ENCODE measurements around the gene SRP72. TPM values are rescaled to one million over a fixed set of nuclear protein-coding genes. Genes with fewer than 3 reads are reported as not detected.
"Not testable (repeated sequence)": the region's sequence is repeated elsewhere in the genome, so short reads cannot be mapped to it uniquely, and the experiment has no call there.

Gene SRP72
- total and polyA plus RNA-seq, 3 experiments from 2014 or later = 175 to 197 (median 190) TPM

- H3K4me1 Mint-ChIP-seq = peaks cover 59 to 73% (median 65%) of the 10 kb centered on the region in 3 donors
- no peaks in the 10 kb centered on the region for H3K27me3 ChIP-seq (ENCODE audit: insufficient read depth, low read length, poor library complexity, severe bottlenecking)
- H3K36me3 Mint-ChIP-seq = peaks cover 0 to 44% (median 0%) of the 10 kb centered on the region in 3 donors
- peak overlapping the region; percentile 43 to 100 (median 94) for H3K27ac Mint-ChIP-seq
- H3K4me3 ChIP-seq (ENCODE audit: low read length) = peak overlapping the region; percentile 97
- no peaks in the 10 kb centered on the region for H3K9me3 ChIP-seq (ENCODE audit: low read length)
- DNase-seq = no peak
- ChIA-PET CTCF (interaction anchor here (1.5 to 2.3 kb wide), 3 partner anchors 14 to 40 kb away, joined by 3 to 20 read pairs (median 6); partner anchors contain the start of genes PAICS and PPAT), POLR2A (interaction anchor here (0.6 to 5.1 kb wide), 5 partner anchors 30 to 558 kb away, joined by 4 to 46 read pairs (median 6); partner anchors contain the start of genes AASDH, PAICS and PPAT)
- peaks cover 48% of the 10 kb centered on the region for H3K4me1 ChIP-seq (ENCODE audit: insufficient read depth, low read length)
- peak overlapping the region; percentile 93 to 100 (median 98) for H3K4me3 Mint-ChIP-seq
- H3K27me3 Mint-ChIP-seq = no peaks in the 10 kb centered on the region
- peaks cover 5% of the 10 kb centered on the region for H3K36me3 ChIP-seq (ENCODE audit: insufficient read depth, low read length)
- H3K9me3 Mint-ChIP-seq = no peaks in the 10 kb centered on the region
- H3K27ac ChIP-seq (ENCODE audit: low read depth, low read length) = peak overlapping the region; percentile 96
Observed at GRCh38 chr4:56465599-56466295, 1.7 kb upstream of the SRP72 start.

- not testable (repeated sequence) for H3K27me3 ChIP-seq (ENCODE audit: insufficient read depth, low read length, poor library complexity, severe bottlenecking); H3K36me3 ChIP-seq (ENCODE audit: insufficient read depth, low read length); H3K9me3 Mint-ChIP-seq; H3K27me3 Mint-ChIP-seq; H3K9me3 ChIP-seq (ENCODE audit: low read length)
- peak overlapping the region; percentile 92 to 100 (median 98) for H3K27ac Mint-ChIP-seq
- Histone ChIP-seq H3K4me1 (ENCODE audit: insufficient read depth, low read length) (peaks cover 48% of the 10 kb centered on the region), H3K27ac (ENCODE audit: low read depth, low read length) (peak overlapping the region; percentile 96), H3K4me3 (ENCODE audit: low read length) (peak overlapping the region; percentile 97)
- H3K4me1 Mint-ChIP-seq = peaks cover 59 to 75% (median 65%) of the 10 kb centered on the region in 3 donors
- DNase-seq = peak in 1 of 5 donors; percentile 6
- peaks cover 0 to 43% (median 1%) of the 10 kb centered on the region in 3 donors for H3K36me3 Mint-ChIP-seq
- ChIA-PET CTCF (interaction anchor here (0.7 to 2.3 kb wide), 4 partner anchors 15 to 42 kb away, joined by 3 to 20 read pairs (median 4); partner anchors contain the start of genes PAICS and PPAT), POLR2A (interaction anchor here (0.6 to 5.1 kb wide), 4 partner anchors 30 to 557 kb away, joined by 4 to 46 read pairs (median 7); partner anchors contain the start of genes AASDH, PAICS and PPAT)
- peak overlapping the region; percentile 93 to 100 (median 98) for H3K4me3 Mint-ChIP-seq
Observed at GRCh38 chr4:56466296-56466761, 1.1 kb upstream of the SRP72 start.

- Histone ChIP-seq H3K36me3 (ENCODE audit: insufficient read depth, low read length) (peaks cover 9% of the 10 kb centered on the region), H3K27ac (ENCODE audit: low read depth, low read length) (peak overlapping the region; percentile 96), H3K27me3 (ENCODE audit: insufficient read depth, low read length, poor library complexity, severe bottlenecking) (no peaks in the 10 kb centered on the region), H3K4me1 (ENCODE audit: insufficient read depth, low read length) (peaks cover 48% of the 10 kb centered on the region), H3K9me3 (ENCODE audit: low read length) (no peaks in the 10 kb centered on the region), H3K4me3 (ENCODE audit: low read length) (peak overlapping the region; percentile 97)
- ChIA-PET CTCF (interaction anchor here (0.7 to 2.3 kb wide), 4 partner anchors 15 to 43 kb away, joined by 3 to 20 read pairs (median 4); partner anchors contain the start of genes PAICS and PPAT), POLR2A (interaction anchor here (1.5 to 5.1 kb wide), 2 partner anchors 31 to 80 kb away, joined by 6 to 46 read pairs; partner anchors contain the start of genes AASDH, PAICS and PPAT)
- Mint-ChIP-seq H3K27ac (peak overlapping the region; percentile 92 to 100 (median 98)), H3K4me3 (peak overlapping the region; percentile 93 to 100 (median 98)), H3K9me3 (no peaks in the 10 kb centered on the region), H3K36me3 (peaks cover 0 to 45% (median 3%) of the 10 kb centered on the region in 3 donors), H3K27me3 (no peaks in the 10 kb centered on the region), H3K4me1 (peaks cover 58 to 79% (median 65%) of the 10 kb centered on the region in 3 donors)
- no peak for DNase-seq
Observed at GRCh38 chr4:56466910-56467283, 520 bp upstream of the SRP72 start.

- DNase-seq = peak in 3 of 5 donors; percentile 10 to 56 (median 22)
- Histone ChIP-seq H3K27me3 (ENCODE audit: insufficient read depth, low read length, poor library complexity, severe bottlenecking) (no peaks in the 10 kb centered on the region), H3K27ac (ENCODE audit: low read depth, low read length) (peak overlapping the region; percentile 96), H3K36me3 (ENCODE audit: insufficient read depth, low read length) (peaks cover 17% of the 10 kb centered on the region), H3K4me1 (ENCODE audit: insufficient read depth, low read length) (peaks cover 48% of the 10 kb centered on the region), H3K9me3 (ENCODE audit: low read length) (no peaks in the 10 kb centered on the region), H3K4me3 (ENCODE audit: low read length) (peak overlapping the region; percentile 97)
- H3K4me3 Mint-ChIP-seq = peak overlapping the region; percentile 93 to 100 (median 98)
- peaks cover 0 to 48% (median 6%) of the 10 kb centered on the region in 3 donors for H3K36me3 Mint-ChIP-seq
- H3K9me3 Mint-ChIP-seq = no peaks in the 10 kb centered on the region
- H3K27me3 Mint-ChIP-seq = no peaks in the 10 kb centered on the region
- peak overlapping the region; percentile 92 to 100 (median 98) for H3K27ac Mint-ChIP-seq
- ChIA-PET CTCF (interaction anchor here (1.1 to 2.4 kb wide), 4 partner anchors 32 to 520 kb away, joined by 3 to 11 read pairs (median 6); partner anchors contain the start of genes CEP135, PAICS and PPAT), POLR2A (interaction anchor here (0.6 to 5.1 kb wide), 4 partner anchors 9 to 519 kb away, joined by 3 to 46 read pairs (median 5); partner anchors contain the start of genes AASDH, CEP135, PAICS and PPAT)
- H3K4me1 Mint-ChIP-seq = peaks cover 56 to 72% (median 63%) of the 10 kb centered on the region in 3 donors
Observed at GRCh38 chr4:56468097-56468422, 643 bp downstream of the SRP72 start.

DNA sequence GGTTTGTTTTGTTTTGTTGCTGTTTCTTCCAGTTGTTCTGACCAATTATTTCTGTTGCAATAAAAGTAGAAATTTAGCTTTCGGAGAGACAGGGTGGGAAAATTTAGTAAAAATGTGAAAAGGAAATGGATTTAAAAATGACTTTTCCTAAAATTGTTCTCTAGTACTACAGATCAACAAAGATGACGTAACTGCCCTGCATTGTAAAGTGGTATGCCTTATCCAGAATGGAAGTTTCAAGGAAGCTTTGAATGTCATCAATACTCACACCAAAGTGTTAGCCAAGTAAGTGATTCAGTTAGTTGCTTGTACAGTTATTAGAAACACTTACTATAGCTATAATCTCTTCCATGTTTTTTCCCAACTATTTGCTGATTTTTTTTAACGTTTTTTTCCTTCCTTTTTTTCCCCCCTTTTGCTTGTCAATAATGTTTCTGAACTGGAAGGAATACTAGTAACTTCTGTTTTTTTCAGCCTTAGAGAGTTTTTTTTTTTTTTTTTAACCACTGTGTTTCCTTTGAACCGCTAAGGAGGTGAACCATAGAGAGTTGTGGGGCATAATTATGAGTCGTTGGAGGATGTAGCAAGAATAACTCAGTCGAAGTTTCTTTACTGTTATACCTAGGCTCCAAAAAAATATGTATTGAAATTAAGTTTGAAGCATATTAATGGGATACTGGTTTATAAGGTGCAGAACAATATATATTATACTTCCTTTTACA, 2.2 kb downstream of the SRP72 start:
- Mint-ChIP-seq H3K36me3 (peaks cover 0 to 57% (median 6%) of the 10 kb centered on the region in 3 donors), H3K4me1 (peaks cover 46 to 59% (median 57%) of the 10 kb centered on the region in 3 donors), H3K4me3 (peak overlapping the region; percentile 9 to 100 (median 60)), H3K27ac (peak overlapping the region in 7 of 8 donors; percentile 4 to 92 (median 57)), H3K27me3 (no peaks in the 10 kb centered on the region), H3K9me3 (no peaks in the 10 kb centered on the region)
- Histone ChIP-seq H3K27ac (ENCODE audit: low read depth, low read length) (no peak overlapping the region), H3K9me3 (ENCODE audit: low read length) (no peaks in the 10 kb centered on the region), H3K4me3 (ENCODE audit: low read length) (no peak overlapping the region), H3K4me1 (ENCODE audit: insufficient read depth, low read length) (peaks cover 39% of the 10 kb centered on the region), H3K27me3 (ENCODE audit: insufficient read depth, low read length, poor library complexity, severe bottlenecking) (no peaks in the 10 kb centered on the region), H3K36me3 (ENCODE audit: insufficient read depth, low read length) (peaks cover 26% of the 10 kb centered on the region)
- ChIA-PET CTCF (interaction anchor here (0.9 to 2.4 kb wide), 4 partner anchors 9 to 330 kb away, joined by 3 to 11 read pairs (median 4); partner anchors contain the start of genes PAICS and PPAT), POLR2A (interaction anchor here (1.7 to 5.1 kb wide), 2 partner anchors 34 to 521 kb away, joined by 7 to 46 read pairs; partner anchors contain the start of genes CEP135, PAICS and PPAT)
- DNase-seq = no peak

DNA sequence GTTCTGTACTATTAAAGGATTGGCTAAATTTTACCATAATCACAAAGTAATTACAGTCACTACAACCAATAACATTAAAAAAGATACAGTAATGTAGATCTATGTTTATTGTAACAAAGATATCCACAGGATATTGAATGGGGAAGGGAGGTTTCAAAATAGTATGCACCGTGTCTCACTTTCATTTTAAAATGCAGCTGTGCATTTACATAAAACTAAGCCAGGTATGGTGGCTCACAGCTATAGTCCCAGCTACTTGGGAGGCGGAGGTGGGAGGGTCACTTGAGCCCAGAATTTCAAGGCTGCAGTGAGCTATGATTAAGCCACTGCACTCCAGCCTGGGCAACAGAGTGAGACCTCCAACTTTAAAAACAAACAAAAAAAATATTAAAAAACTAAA, 8.5 kb downstream of the SRP72 start:
- H3K9me3 Mint-ChIP-seq = no peaks in the 10 kb centered on the region
- DNase-seq = no peak
- H3K4me1 Mint-ChIP-seq = peaks cover 0 to 8% (median 4%) of the 10 kb centered on the region in 3 donors
- H3K4me3 ChIP-seq (ENCODE audit: low read length) = no peak overlapping the region
- no peaks in the 10 kb centered on the region for H3K4me1 ChIP-seq (ENCODE audit: insufficient read depth, low read length)
- no peaks in the 10 kb centered on the region for H3K9me3 ChIP-seq (ENCODE audit: low read length)
- no peak overlapping the region for H3K27ac ChIP-seq (ENCODE audit: low read depth, low read length)
- no peaks in the 10 kb centered on the region for H3K27me3 Mint-ChIP-seq
- no peak overlapping the region for H3K27ac Mint-ChIP-seq
- CTCF ChIA-PET = no interaction called here
- peaks cover 0 to 88% (median 24%) of the 10 kb centered on the region in 3 donors for H3K36me3 Mint-ChIP-seq
- no peaks in the 10 kb centered on the region for H3K27me3 ChIP-seq (ENCODE audit: insufficient read depth, low read length, poor library complexity, severe bottlenecking)
- H3K36me3 ChIP-seq (ENCODE audit: insufficient read depth, low read length) = peaks cover 61% of the 10 kb centered on the region
- H3K4me3 Mint-ChIP-seq = no peak overlapping the region
- POLR2A ChIA-PET = no interaction called here

DNA sequence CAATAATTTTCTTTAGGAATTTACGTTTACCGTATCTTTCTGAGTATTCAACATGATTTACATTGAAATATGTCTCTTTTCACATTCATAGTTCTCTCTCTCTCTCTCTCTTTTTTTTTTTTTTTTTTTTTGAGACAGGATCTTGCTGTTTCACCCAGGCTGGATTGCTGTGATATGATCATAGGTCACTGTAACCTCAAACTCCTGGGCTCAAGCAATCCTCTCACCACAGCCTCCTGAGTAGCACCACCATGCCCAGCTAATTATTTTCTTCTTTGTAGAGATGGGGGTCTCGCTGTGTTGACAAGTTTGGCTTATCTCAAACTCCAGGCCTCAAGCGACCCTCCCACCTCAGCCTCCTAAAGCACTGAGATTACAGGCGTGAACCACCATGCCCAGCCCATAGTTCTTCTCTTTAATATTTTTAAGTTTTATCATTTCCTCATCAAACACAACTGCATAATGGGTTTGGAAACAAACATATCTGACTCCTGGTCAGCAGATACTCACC, 9.8 kb downstream of the SRP72 start:
- POLR2A ChIA-PET = no interaction called here
- no peaks in the 10 kb centered on the region for H3K4me1 ChIP-seq (ENCODE audit: insufficient read depth, low read length)
- H3K27ac ChIP-seq (ENCODE audit: low read depth, low read length) = no peak overlapping the region
- peaks cover 51% of the 10 kb centered on the region for H3K36me3 ChIP-seq (ENCODE audit: insufficient read depth, low read length)
- H3K9me3 ChIP-seq (ENCODE audit: low read length) = no peaks in the 10 kb centered on the region
- Mint-ChIP-seq H3K27ac (no peak overlapping the region), H3K36me3 (peaks cover 4 to 82% (median 21%) of the 10 kb centered on the region in 3 donors), H3K4me1 (no peaks in the 10 kb centered on the region), H3K4me3 (no peak overlapping the region), H3K27me3 (no peaks in the 10 kb centered on the region), H3K9me3 (no peaks in the 10 kb centered on the region)
- DNase-seq = no peak
- CTCF ChIA-PET = no interaction called here
- H3K4me3 ChIP-seq (ENCODE audit: low read length) = no peak overlapping the region
- no peaks in the 10 kb centered on the region for H3K27me3 ChIP-seq (ENCODE audit: insufficient read depth, low read length, poor library complexity, severe bottlenecking)

All from CD8-positive, alpha-beta memory T cell (primary cell).